WERI-Rb-1 (cell line): ENCODE measurements around the gene ORC6.

ENCODE experiments used
- DNase-seq: peaks from one replicate; pipeline ENCODE4 v3.0.0-alpha.2; 2020
- H3K27ac ChIP-seq: fragments of 250-450 bp; sonication (Bioruptor Pico); 2 replicates; pipeline ENCODE4 v1.5.1; 2020; ENCODE audit warnings: mild to moderate bottlenecking, moderate library complexity
- H3K27me3 ChIP-seq: fragments of 250-450 bp; sonication (Bioruptor Pico); 2 replicates; pipeline ENCODE4 v1.5.1; 2021; ENCODE audit warnings: mild to moderate bottlenecking, low read depth, moderate library complexity; ENCODE audit not compliant: insufficient read depth, severe bottlenecking
- H3K36me3 ChIP-seq: fragments of 250-450 bp; sonication (Bioruptor Pico); 2 replicates; pipeline ENCODE4 v1.5.1; 2020; ENCODE audit warnings: mild to moderate bottlenecking, moderate library complexity
- H3K4me3 ChIP-seq: 2 replicates; pipeline ENCODE4 v1.5.1; 2011; ENCODE audit warnings: low read depth, mild to moderate bottlenecking, control low read depth, low read length
- H3K9me3 ChIP-seq: fragments of 250-450 bp; sonication (Bioruptor Pico); 2 replicates; pipeline ENCODE4 v1.5.1; 2021; ENCODE audit warnings: mild to moderate bottlenecking, moderate library complexity; ENCODE audit not compliant: severe bottlenecking
- TF ChIP-seq, protein P1 (sequence below): IDR thresholded peaks from 2 replicates; pipeline ENCODE4 v1.5.1; 2011; ENCODE audit warnings: low read depth, mild to moderate bottlenecking, control low read depth, inconsistent platforms, low read length

The ORC6 gene

DNA sequence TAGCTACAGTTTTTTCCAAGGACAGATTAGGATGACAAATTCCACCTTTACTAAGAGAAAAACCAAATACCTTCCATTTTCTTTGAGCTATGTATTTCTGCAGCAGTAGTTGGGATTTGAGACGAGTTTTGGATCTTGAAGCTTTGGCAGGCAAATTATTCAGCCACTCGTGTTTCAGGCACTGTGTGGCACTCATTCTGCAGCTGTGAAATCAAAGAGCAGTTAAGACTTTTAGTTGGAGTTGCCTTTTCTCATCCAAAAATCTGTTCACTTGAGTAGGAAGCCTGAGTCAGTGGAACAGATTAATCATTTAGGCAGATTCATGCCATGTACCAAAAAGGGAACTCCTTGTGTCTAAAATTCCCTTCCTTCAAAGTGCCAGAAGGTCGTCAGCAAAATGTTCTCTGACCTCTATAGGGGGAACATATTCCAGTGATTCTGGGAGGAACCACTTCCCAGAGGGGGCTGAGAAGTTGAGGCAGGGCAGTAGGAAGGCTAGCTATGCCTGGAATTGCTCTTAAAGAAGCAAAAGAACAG is 20.1 kb downstream of the ORC6 start:
- TF ChIP-seq, protein P1, sequence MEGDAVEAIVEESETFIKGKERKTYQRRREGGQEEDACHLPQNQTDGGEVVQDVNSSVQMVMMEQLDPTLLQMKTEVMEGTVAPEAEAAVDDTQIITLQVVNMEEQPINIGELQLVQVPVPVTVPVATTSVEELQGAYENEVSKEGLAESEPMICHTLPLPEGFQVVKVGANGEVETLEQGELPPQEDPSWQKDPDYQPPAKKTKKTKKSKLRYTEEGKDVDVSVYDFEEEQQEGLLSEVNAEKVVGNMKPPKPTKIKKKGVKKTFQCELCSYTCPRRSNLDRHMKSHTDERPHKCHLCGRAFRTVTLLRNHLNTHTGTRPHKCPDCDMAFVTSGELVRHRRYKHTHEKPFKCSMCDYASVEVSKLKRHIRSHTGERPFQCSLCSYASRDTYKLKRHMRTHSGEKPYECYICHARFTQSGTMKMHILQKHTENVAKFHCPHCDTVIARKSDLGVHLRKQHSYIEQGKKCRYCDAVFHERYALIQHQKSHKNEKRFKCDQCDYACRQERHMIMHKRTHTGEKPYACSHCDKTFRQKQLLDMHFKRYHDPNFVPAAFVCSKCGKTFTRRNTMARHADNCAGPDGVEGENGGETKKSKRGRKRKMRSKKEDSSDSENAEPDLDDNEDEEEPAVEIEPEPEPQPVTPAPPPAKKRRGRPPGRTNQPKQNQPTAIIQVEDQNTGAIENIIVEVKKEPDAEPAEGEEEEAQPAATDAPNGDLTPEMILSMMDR = no peak
- no peaks in the 10 kb centered on the region for H3K36me3 ChIP-seq
- H3K27ac ChIP-seq = no peak overlapping the region
- H3K27me3 ChIP-seq = no peaks in the 10 kb centered on the region
- H3K9me3 ChIP-seq = no peaks in the 10 kb centered on the region
- H3K4me3 ChIP-seq = no peak overlapping the region
- no peak for DNase-seq

DNA sequence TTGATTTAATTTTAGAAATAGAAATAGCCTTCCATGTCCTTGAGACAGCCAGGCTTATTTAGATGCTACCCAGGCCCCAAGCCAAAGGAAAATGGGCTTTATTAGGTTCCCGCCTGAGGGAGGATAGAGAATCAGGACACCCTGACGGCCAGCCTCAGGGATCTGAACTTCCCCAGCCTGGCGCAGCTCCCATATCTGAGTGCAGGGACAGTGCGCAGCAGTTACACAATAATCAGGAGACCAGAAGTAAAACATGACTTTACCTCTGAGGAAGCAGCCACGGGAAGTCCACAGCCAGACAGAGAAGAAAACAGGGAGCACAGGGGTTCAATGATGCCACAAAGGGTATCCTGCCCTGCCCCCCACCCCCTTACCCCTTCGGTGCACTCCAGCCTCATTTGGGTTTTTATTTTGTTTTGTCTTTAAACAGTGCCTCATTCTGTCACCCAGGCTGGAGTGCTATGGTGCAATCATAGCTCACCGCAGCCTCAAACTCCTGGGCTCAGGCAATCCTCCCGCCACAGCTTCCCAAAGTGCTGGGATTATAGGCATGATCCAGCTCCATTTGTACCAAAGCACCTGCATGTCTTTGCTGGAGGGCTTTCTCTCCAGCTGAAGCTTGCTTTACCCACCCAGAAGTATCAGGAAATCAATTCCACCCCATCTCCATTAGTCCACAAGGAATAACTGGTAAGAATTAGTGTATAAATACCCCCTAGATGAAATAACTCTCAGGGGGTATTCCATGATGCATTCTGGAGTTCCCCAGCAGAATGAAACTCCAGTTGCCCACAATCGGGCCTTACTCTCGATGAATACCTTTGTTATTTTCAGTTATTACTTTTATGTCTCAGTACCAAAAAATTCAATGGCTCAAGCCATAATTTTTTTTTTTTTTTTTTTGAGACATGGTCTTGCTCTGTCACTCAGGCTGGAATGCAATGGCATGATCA is 21.9 kb downstream of the ORC6 start:
- TF ChIP-seq, protein P1 = no peak
- Histone ChIP-seq H3K27me3 (no peaks in the 10 kb centered on the region), H3K9me3 (no peaks in the 10 kb centered on the region), H3K4me3 (no peak overlapping the region), H3K27ac (no peak overlapping the region), H3K36me3 (no peaks in the 10 kb centered on the region)
- DNase-seq = no peak

DNA sequence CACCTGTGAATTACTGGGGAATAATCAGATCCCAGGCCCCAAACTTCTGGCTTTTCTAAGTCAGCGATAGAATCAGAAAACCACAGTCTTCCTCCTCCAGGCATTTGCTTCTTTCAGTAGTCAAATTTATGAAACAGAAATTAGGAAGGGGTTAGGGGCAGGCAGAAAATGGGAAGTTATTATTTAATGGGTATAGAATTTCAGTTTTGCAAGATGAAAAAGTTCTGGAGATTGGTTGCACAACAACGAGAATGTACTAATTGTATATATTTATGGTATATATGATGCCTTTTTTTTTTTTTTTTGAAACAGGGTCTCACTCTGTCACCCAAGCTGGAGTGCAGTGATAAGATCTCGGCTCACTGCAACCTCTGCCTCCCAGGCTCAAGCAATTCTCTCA is 23.5 kb downstream of the ORC6 start:
- no peaks in the 10 kb centered on the region for H3K27me3 ChIP-seq
- H3K36me3 ChIP-seq = no peaks in the 10 kb centered on the region
- TF ChIP-seq, protein P1 = no peak
- H3K27ac ChIP-seq = no peak overlapping the region
- H3K9me3 ChIP-seq = no peaks in the 10 kb centered on the region
- H3K4me3 ChIP-seq = no peak overlapping the region
- DNase-seq = no peak

DNA sequence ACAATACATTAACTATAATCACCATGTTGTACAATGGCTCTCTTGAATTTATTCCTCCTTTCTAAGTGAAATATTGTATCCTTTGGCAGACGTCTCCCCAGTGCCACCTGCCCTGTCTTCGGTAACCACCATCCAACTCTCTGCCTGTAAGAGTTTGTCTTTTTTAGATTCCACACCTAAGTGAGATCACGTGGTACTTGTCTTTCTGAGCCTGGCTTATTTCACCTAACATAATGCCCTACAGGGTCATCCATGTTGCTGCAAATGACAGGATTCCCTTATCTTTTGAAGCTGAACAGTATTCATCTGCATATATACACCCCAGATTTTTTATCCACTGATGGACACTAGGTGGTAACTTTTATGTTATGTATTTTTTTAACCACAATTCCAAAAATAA is 24.2 kb downstream of the ORC6 start:
- Histone ChIP-seq H3K27me3 (no peaks in the 10 kb centered on the region), H3K4me3 (no peak overlapping the region), H3K27ac (no peak overlapping the region), H3K9me3 (no peaks in the 10 kb centered on the region), H3K36me3 (no peaks in the 10 kb centered on the region)
- TF ChIP-seq, protein P1 = no peak
- DNase-seq = no peak

DNA sequence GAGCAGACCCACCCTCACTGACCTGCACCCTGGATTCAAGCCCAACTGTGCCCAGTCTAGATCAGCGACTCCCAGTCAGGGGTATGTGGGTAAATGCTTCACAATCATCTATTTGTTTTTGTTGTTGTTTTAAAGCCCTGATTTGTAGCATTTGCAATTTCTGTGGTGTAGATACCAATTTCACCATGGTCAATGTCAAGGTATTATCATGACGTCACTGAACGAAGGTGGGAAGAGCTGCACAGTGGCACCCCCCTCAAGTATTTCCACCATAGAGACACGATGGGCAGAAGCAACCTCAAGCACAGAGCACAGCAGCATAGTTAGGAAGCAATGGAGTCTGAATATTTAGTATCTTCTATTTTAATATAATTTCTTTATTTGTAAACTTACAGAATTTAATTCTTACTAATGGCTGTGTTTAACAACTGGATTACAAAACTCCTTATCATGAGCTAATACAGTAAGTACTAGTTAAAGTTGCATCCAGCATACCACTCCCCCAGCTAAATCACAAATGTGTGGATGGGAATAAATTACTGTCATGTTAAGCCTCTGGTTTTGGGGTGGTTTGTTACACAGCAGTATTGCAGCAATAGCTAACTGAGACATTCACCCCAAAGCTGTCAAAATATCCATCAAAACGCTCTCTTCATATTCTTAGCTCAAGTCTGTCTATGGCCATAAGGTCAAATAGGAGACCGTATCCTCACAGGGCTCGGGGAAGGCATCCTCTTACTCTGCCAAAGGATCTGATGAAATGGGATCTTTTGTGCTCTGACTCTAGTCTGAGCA is 25.5 kb downstream of the ORC6 start:
- H3K27me3 ChIP-seq = no peaks in the 10 kb centered on the region
- no peaks in the 10 kb centered on the region for H3K36me3 ChIP-seq
- no peak for DNase-seq
- no peaks in the 10 kb centered on the region for H3K9me3 ChIP-seq
- TF ChIP-seq, protein P1 = no peak
- H3K27ac ChIP-seq = no peak overlapping the region
- H3K4me3 ChIP-seq = no peak overlapping the region
